Sigmoid colon (tissue), 4 donors: Measurements from ENCODE around the gene SBK1.

Source experiments
- EP300 ChIP-seq, 4 donors: sonication (generic); formaldehyde crosslinking; IDR thresholded peaks; one replicate each; pipeline ENCODE4 v1.6.1; 2017; ENCODE audit warnings: antibody characterized with exemption in 4 of 4
- POLR2A ChIP-seq, 2 donors: fragments of 450-650 bp; IDR thresholded peaks; one replicate each; pipeline ENCODE4 v1.6.1; 2016; ENCODE audit warnings: antibody characterized with exemption in 2 of 2, mild to moderate bottlenecking in 2 of 2, moderate library complexity in 2 of 2

DNA sequence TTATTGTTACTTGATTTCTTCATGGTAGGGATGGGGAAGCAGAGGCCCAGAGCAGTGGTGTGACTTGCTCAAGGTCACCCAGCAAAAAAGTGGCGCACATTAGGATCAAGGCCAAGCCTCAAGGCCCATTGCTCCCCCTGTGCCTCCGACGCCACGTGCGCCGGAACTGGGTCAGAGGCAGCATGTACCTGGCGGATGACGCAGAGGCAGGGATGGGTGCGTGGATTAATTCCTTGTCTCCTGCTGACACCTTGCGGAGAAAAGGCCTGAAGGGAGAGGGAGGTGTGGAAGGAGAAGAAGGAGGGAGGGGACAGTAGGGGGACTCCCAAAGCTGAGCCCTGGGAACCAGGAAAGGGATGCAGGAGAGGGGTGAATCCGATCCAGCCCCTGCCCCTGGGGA, 18.5 kb downstream of the SBK1 start:
- TF ChIP-seq POLR2A (IDR thresholded peaks at IDR 0.05) (no peak), EP300 (IDR thresholded peaks at IDR 0.05) (no peak)
